OCI-LY7 (cell line): ENCODE data around the gene UBQLN1.

ENCODE experiments used
- CTCF ChIP-seq: fragments of 200-600 bp; sonication (generic); conservative IDR thresholded peaks from 2 replicates; pipeline ENCODE4 v1.5.1; 2014; ENCODE audit warnings: mild to moderate bottlenecking, antibody characterized with exemption, low read length, moderate library complexity, mixed read lengths
- EZH2phosphoT487 ChIP-seq: fragments of 200-600 bp; sonication (generic); IDR thresholded peaks from 2 replicates; pipeline ENCODE4 v1.6.1; 2018; ENCODE audit warnings: low read depth, borderline replicate concordance, mild to moderate bottlenecking, mixed run types, antibody characterized with exemption, low read length, moderate library complexity, mixed read lengths

DNA sequence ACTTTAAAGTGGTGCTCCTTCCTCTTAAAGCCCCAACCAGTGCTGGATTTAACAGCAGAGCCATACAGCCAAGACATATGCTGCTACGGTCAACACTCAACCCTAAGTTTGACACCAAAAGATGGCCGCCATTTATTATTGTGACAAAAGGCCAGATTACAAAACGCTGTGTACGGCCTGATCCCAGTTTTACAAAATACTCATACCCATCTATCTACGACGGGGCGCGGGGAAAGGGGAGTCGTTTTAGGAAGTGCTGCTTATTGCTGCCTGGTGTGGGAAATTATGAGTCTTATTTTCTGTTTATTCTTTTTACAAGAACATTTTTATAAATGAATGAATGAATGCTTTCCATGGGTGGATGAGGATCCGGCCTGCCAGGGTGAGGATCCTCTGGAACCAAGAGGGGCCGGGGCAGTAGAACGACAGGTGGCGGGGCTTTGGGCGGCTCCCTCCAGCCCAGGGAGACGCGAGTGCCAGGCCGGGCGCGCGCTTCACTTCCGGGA, 85.3 kb downstream of the UBQLN1 start:
- TF ChIP-seq CTCF (no peak), EZH2phosphoT487 (no peak)
